ENCODE measurements around the gene SHANK1.

SHANK1 gene

DNA sequence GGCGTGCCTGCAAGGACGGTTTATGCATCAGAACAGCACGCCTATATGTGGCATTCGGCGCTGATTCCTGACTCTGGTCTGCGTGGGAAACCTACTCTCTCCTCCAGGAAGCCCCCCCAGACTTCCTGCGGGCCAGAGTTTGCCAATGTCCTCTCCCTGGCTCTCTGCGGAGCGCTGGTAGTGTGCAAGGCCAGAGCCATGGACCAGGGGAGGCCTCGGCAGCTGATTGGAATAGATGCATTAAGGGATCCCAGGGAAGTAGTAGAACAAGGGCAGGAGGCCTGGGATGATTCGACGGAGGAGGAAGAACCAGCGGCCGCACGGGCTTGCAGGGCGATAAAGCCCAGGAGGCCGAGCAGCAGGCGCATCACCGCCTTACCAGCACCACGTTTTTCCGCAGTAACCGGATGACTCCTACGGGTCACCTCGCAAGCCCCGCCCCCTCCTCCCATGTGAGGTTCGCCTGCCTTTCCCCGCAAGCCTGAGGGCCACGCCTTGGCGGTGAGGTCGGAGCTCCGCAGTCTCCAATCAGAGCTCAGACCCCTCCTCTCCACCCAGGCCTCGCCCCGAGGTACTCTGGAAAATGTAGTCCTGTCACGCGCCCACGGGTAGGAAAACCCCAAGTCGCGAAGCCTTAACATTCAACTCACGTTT, 8.6 kb upstream of the SHANK1 start:
- DNase-seq, result no peak

DNA sequence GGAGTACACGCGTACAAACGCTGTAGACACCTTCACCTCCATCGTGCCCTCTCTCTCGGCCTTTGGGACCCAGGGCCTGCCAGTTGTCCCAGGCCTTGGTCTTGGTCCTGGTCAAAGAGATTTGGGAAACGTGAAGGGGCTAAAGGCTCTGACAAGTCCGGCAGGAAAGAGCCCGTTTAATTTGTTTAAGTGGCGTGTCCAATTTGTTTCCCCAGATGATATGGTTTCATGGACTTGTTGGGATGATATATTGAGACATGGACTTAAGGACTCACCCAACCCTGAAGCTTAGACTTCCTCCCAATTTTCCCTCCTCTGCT, 6.3 kb upstream of the SHANK1 start:
- no peak for DNase-seq

DNA sequence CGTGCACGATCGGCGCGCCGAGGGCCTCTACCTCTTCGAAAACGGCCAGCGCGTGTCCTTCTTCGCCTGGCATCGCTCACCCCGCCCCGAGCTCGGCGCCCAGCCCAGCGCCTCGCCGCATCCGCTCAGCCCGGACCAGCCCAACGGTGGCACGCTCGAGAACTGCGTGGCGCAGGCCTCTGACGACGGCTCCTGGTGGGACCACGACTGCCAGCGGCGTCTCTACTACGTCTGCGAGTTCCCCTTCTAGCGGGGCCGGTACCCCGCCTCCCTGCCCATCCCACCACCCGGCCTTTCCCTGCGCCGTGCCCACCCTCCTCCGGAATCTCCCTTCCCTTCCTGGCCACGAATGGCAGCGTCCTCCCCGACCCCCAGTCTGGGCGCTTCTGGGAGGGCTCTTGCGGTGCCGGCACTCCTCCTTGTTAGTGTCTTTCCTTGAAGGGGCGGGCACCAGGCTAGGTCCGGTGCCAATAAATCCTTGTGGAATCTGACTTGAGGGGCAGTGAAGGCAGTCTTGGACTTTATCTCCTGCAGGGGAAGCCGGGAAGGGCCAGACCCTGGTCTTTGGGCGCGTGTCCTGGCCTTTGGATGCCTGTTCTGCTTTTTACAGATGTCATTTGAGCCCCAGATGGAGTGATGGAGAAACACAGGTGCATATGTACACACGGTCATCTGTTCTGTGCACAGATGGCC, 5.8 kb upstream of the SHANK1 start:
- DNase-seq, result no peak

DNA sequence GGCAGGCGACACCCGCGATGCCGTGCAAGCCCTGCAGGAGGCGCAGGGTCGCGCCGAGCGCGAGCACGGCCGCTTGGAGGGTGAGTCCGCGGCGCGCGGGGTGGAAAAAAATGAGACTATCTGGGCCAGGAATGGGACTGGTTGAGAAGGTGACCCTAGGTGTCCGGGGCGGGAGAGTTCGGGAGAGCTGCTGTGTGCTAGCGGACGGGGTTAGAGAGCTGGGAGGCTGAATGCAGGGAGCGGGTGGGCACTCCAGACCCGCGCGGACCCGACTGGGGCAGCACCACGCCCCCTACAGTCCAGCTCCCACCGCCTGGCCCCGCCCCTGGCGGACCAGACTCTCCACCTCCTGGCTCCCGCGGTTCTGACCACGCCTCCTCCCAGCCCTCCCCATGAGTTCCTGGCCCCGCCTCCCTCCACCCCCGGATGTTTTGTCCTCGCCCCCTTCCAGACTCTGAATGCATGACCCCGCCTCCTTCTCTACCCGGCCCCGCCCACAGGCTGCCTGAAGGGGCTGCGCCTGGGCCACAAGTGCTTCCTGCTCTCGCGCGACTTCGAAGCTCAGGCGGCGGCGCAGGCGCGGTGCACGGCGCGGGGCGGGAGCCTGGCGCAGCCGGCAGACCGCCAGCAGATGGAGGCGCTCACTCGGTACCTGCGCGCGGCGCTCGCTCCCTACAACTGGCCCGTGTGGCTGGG, 5.1 kb upstream of the SHANK1 start:
- peak; percentile 91 for DNase-seq

DNA sequence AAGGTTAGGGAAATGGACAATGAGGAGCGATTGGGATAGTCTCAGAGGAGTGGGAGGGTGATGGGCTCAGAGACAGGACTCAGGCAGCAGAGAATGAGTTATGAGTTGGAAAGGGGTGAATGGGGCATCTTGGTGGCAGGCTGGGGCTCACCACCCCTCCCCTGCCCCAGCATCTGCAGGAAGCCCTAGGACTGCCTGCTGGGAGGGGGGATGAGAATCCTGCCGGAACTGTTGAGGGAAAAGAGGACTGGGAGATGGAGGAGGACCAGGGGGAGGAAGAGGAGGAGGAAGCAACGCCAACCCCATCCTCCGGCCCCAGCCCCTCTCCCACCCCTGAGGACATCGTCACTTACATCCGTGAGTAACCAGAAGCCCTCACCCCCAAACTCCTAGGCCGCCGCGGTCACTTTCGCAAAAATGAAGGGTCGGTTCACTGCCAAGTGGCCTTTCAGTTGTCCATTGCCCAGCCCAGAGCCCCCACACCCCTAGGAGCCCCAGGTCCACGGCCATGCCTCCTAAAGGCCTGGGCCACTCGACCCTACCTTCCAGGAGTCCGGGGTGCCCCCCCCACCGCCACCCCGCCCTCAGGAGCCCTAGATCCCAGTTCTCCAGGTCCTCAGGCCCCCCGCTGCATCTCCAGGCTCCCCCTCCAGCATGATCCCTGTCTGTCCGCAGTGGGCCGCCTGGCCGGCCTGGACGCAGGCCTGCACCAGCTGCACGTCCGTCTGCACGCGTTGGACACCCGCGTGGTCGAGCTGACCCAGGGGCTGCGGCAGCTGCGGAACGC, 4.3 kb upstream of the SHANK1 start:
- DNase-seq, result no peak

DNA sequence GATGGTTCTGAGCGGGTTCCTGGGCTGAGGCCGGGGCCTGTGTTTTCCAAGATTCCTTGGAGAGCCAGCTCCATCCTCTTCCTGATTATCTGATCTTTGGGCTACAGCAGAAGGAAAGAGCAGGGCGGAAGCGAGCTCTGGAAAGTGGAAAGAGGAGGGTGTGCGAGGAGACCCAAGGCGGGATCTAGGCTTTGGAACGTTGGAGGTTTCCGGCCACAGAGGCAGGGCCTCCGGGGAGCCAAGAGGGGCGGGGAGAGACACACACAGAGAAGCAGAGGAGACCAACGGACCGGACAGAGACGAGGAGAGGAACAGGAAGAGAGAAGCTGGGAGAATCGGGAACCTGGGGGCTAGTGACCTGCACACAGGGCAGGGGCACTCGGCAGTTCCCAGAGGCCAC, 3.5 kb upstream of the SHANK1 start, which contains the start of gene CLEC11A:
TSS of gene CLEC11A (plus strand) at position 296 of the 400 bp plus-strand sequence. CDS start 162 bp downstream, outside the sequence.
- DNase-seq, result no peak

DNA sequence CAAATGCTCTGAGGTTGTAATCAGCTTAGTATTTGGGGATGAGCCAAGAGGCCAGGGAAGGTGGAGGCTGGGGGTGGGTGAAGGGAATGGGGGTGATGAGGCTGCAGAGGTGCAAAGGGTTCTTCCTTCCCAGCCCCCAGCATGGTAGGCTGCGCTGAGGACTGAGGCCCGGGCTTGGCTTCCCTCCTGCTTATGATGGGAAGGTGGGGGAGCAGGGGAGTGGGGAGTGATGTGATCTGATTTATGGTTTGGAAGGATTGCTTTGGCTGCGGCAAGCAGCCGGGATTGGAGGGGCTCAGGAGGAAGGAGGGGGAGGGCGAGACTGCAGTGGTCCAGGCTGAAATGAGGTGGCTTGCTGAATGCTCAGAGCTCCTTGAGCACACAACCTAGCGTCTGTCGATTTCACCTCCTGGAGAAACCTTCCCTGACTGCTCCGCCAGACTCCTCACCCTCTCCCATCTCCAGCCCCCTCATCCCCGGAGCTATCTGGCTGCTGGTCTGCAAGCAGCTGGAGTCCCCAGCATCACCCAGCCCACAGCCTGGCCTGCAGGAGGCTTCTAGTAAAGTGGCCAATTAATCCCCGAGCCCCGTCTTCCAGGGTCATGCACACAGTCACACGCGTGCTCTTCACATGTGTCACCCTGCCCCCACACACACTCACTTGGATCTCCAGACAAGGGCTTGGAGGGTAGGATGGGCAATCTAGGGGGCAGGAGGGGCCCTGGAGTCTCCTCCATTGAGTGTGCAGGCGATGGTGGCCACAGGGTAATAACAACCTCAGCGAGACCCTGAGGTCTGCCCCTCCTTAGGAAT, 2.8 kb upstream of the SHANK1 start:
- no peak for DNase-seq

DNA sequence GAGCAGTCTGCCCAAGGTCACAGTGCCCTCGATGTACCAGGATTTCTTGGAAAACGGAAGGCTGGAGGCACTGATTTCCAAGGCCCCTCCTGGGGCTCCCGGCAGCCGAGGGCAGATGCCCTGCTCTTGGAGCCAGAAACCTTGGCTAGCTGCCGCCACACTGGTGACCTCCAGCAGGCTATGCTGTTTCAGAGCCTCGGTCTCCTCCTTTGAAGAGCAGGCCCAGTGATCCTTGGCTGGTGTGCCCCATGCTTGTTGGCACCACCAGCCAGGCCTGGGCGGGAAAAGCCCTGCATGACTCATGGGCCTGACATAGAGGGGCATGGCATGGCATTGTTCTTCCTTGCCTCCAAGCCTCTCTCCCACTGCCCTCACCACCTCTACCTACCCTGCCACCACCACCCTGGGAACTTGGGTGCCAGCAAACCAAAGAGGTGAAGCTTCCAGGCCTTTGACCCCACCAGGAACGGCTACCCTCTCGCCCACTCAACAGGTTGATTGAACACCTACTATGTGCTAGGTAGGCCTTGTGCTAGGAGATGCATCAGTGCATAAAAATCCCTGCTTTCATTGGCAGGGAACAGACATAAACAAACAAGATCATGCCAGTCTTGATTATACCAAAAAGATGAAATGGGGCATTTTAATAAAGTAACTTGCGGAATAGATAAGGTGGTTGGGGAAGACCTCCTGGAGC, 2.0 kb upstream of the SHANK1 start:
- no peak for DNase-seq

DNA sequence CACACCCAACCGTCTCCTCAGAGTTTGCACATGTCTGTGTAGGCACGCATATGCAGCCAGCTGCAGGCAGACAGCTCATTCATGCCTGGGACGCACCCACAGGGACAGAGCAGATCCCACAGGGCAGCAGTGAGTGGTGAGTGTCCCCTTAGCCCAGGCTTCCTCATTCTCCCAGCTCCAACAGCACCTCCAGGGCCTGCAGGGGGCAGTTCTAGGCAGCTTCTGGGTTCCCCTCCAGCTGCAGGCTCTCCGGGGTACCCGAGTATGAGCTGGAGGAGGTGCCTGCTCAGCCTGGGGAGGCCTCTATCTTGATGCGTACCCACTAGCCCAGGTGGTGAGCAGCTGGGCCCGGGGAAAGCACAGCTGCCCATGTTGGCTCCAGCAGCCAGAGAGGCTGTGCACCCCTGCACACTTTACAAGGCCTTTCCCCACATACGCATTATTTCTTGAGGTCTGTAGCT, 1.3 kb upstream of the SHANK1 start:
- DNase-seq, result no peak

DNA sequence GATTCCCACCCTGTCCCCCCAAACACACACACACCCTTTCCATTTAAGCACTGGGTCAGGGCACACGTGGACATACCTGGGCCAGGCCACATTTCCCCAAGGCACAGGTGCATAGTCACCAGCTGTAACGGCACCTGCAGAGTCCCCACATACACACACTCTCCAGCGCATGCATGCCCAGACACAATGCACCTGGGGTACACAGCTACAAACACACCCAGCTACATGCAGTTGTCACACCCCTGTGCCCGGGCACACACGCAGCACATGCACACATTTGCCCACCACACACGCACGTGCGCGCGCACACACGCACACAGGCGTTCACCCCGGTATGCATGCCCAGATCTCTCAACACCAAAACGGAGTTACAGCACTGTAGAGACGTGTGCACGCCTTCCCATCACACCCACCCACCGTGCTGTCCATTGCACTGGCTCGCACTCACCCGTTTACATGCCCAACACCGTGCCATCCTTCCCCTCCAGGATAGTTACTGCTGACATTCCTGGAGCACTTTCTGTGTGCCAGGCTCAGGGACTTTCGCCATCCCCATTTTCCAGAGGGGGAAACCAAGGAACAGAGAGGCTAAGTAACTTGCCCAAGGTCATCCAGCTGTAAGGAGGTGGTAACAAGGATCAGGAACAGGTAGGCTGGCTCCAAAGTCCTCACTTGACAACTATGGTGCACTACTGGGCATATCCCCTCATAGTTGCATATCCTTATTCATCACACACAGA, 749 bp upstream of the SHANK1 start:
- DNase-seq, result no peak

DNA sequence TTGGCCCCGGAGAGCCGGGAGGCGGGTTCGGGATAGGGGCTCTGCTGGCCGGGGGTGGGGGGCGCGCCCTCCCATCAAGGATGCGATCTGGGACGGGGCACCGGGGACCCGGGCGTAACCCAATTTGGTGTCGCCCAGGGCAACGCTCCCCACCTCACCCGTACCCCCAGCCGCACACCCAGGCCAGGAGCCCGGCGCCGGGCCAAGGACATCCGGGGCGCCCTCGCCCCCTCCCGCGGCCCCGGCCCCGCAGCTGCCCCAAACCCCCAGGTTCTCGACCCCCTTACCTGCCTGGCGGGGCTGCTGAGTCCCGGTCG, 525 bp downstream of the SHANK1 start:
- DNase-seq, result no peak

DNA sequence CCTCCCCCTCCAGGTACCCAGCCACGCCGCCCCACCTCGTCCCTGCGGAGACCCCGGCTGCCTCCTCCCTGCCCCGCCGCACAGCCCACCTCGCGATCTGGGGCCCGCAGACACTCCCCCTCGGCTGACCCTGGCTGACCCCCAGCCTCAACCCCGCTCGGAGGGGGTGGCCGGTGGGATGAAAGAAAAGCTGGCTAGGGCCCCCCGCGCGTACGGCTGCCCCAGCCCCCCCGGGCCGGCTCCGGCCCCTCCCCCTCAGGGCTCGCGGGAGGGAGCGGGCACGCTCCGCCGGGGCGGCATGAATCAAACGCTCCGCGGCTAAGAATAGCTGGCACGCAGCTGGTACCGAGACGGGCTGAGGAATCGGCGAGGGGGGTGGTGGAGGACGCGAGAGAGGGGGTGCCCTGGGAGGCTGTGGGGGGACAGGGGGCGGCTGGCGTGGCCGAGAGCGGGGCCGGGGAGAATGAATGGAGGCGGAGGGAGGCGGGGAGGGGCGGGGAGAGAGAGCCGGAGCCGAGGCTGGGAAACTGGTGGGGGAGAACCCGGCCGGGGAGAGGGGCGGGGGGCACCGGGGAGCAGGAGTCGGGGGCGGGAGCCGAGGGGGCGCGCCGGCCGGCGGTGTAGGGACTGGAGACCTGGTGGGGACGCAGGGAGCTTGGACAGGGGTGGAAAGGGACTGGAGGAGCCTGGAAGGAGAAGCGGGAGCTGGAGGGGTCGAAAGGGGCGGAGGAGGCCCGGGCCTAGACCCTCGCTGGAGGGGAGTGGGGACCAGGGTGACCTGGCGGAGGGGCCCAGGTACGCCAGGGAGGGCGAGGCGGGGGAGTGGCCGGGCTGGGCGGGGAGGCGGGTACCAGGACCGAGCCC, 1.1 kb downstream of the SHANK1 start:
- DNase-seq, result no peak

DNA sequence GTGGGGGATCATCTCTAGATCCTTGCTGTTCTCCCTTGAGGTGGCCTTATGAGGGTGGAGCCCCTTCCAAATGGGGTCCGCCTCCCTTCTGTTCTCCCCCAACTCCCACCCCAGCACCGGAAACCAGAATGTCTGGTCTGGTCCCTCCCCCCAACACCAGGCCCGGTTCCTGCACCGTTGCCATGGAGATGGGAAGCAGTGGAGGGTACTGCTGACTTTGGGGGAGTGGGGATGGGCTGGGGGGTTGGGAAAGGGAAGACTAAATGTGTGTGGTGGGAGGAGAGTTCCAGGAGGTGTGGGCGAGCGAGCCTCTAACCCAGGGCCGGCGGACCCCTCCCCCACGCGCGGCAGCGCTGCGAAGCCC, 1.7 kb downstream of the SHANK1 start:
- no peak for DNase-seq

DNA sequence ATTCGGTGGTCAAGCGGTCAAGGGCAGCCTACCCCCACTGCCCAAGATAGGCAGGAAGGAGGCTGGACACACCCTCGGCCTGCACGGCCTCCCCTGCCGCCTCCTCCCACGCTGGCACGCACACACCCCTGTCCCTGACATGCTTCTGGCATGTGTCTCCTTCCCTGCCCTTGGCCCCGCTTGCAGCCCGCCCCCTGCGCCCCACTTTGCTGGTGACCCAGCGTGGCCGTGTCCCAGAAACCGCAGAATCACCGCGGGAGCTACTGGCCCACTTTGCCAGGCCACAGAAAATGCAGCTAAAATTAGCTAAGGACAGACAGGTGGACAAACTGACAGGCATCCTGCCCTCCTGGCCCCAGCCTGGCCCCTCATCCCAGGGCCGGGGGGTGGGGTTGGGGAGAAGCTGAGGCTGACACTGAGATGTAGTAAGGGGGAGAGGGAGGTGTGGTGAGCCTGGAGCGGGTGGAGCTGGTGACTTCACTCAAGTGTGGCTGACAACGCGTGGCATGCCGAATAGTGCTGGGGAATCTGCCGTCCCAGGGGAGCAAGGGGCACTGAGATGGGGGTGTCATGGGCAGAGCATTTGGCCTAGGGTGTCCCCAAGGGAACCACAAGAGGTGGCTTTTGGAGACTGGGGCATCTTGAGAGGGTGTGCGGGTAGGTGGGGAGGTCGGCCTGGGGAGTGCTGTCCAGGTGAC, 2.4 kb downstream of the SHANK1 start:
- DNase-seq, result no peak

DNA sequence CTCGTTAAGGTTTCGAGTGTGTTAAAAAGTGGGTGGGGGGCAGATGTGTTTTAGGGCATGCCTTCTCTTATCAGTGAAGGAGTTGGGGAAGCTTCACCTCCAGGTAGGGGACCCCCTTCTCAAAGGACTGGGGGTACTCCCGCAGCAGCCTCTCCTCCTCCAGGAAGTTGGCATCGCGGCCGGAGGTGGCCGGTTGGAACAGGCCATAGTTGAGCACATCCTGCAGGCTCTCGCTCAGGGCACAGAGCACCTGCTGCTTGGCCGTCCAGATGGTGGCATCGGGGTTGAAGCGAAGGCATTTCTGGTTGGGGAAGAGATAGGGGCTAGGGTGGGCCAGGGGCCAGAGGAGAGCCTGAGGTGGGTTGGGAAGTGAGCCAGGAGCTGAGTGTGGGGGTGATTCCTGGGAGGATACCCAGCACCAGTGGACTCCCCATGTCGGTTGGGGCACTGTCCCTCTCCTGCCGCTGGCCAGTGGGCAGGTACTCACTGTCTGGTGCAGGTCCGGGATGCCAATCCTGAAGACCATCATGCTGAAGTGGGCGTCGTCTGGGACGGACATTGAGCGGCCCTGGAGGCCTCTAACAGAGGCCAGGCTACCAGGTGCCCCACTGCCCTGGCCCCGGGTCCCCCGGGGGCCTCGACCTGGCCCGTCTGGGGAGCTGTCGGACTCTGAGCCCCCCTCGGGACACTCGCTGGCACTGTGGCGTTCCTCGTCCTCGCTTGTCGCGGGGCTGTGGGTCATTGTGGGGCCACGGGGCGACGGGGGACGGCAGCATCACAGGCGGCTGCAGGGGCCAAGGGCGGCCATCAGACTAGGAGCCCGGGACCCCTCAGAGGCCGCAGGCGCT, 3.2 kb downstream of the SHANK1 start:
- no peak for DNase-seq

DNA sequence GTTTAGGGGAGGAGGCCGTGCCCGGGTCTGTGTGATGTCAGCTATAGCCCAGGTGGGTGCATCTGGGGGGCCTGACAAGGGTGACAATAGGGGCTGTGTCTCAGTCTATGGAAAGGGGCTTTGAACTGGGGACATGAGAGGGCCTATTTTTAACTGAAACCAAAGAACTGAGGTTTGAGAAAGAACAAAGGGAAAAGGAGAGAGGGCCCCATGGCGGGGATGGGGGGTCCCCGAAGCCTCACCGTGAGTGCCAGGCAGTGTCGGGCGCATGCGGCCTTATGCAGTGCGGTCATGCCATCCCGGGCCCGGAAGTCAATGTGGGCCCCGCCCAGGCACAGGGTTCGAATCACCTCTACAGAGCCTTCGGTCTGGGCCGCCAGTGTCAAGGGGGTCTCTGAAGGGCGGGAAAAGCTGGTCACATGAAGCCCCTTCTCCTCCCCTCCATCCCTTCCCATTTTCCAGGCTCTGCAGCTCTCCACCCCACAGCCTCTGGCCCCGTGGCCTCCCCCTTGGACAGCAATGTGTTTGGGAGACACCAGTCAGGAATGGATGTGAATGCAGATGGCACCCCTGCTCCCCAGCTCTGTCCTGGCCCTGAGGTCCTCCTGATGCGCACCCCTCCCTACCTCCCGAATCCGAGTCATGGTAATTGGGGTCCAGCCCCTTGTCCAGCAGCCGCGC, 5.9 kb downstream of the SHANK1 start:
- DNase-seq, result no peak

DNA sequence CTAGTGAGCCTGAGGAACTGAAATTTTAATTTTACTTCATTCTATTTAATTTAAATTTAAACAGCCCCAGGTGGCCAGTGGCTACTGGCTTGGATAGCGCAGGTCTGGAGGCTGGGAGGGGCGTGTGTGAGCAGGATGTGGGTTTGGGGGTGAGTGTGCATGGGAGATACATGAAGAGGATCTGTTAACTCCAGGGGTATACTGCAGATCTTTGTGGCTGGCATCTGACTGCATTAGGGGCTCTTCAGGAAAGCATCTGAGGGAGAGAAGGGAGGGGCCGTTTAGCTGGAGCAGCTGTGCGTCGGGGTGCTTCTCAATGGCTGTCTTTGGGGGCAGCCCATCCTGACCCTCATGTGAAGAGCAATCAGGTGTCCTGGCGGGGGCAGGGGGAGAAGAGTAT, 6.8 kb downstream of the SHANK1 start:
- no peak for DNase-seq

DNA sequence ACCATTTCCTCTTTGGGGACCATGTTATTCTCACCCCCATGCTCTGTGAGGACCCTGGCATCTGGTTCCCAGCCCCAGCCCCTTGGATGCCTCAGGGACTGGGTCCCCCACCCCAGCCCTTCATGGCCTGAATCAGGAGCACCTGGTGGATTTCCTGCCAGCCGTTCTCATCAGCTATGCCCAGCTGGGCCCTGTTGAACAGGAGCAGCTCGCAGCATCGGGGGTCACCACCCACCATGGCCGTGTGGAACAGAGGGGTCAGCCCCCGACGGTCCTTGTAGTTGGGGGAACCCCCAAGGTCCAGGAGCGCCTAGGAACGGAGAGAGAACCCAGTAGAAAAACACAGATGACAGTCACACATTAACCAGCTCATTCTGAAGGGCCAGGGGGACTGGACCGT, 7.8 kb downstream of the SHANK1 start:
- DNase-seq, result no peak
